HepG2 (cell line): ENCODE measurements around the gene ACAP1. TPM values are rescaled to one million over a fixed set of nuclear protein-coding genes. Genes with fewer than 3 reads are reported as not detected.
A peak's percentile ranks its signal among the peaks of the same experiment; 100 is the strongest.

Experiments used
- ATAC-seq: fragments of 200-7000 bp; cut with Tn5 transposase; 3 replicates; pipeline ENCODE4 v1.9.1; 2020; ENCODE audit warnings: mild to moderate bottlenecking, moderate library complexity
- BruUV-seq: library from RNA; stranded (reverse); fragments of 400-500 nt; replicated peaks from 2 replicates; lab custom pipeline; 2021; lab: Mats Ljungman, UMichigan
- CTCF ChIA-PET: fragments of 300-600 bp; formaldehyde crosslinking; extraction: SDS; loops from one replicate; lab custom pipeline; 2021; ENCODE audit warnings: low total read pairs, inconsistent platforms, low intra/inter-chr PET ratio; lab: Yijun Ruan, JAX
- POLR2A ChIA-PET: fragments of 350-600 bp; sonication (Branson Sonifier 250); formaldehyde crosslinking; loops from one replicate; lab custom pipeline; 2020; ENCODE audit warnings: antibody characterized with exemption, inconsistent platforms; lab: Yijun Ruan, JAX
- DNase-seq: peaks from one replicate; pipeline ENCODE4 v3.0.0-alpha.2; 2015; ENCODE audit warnings: low spot score
- FAIRE-seq: peaks from 3 replicates; lab custom pipeline; 2011; peaks lifted over from hg19 to GRCh38; lab: Jason Lieb, UNC
- H2AFZ ChIP-seq: one replicate; pipeline ENCODE4 v1.6.1; 2011; ENCODE audit warnings: low read length, inconsistent platforms
- H3K27ac ChIP-seq: fragments of 300-600 bp; 3 replicates; pipeline ENCODE4 v1.8.0; 2011; ENCODE audit warnings: mixed run types, mild to moderate bottlenecking, mixed read lengths, low read length, inconsistent platforms; ENCODE audit not compliant: insufficient read depth; ENCODE audit errors: extremely low read length
- H3K27me3 ChIP-seq, 2 experiments: fragments of 200-600 bp in 1 of 2; 2 replicates in 1 of 2; 3 replicates in 1 of 2; pipeline versions ENCODE4 v1.6.0 to v1.8.0; 2011; ENCODE audit warnings: low read length in 2 of 2, mild to moderate bottlenecking in 2 of 2, moderate library complexity in 2 of 2, inconsistent platforms in 1 of 2; ENCODE audit not compliant: insufficient read depth in 2 of 2, control insufficient read depth in 1 of 2
- H3K36me3 ChIP-seq, 2 experiments: fragments of 200-600 bp in 1 of 2; replicated peaks in 1 of 2; 2 replicates in 1 of 2; 3 replicates in 1 of 2; pipeline versions ENCODE4 v1.5.1 to v1.8.0; 2011; ENCODE audit warnings: low read length in 2 of 2, inconsistent platforms in 1 of 2; ENCODE audit not compliant: insufficient read depth in 2 of 2, control insufficient read depth in 1 of 2
- H3K4me1 ChIP-seq: 2 replicates; pipeline ENCODE4 v1.5.1; 2012; ENCODE audit warnings: low read length, inconsistent platforms; ENCODE audit not compliant: insufficient read depth
- H3K4me2 ChIP-seq: 2 replicates; pipeline ENCODE4 v1.6.0; 2011; ENCODE audit warnings: low read depth, low read length, inconsistent platforms
- H3K4me3 ChIP-seq, 3 experiments: fragments of 200-600 bp in 1 of 3; sonication (generic), shearing (Covaris generic) in 1 of 3; replicated peaks in 1 of 3; 2 replicates each; pipeline ENCODE4 v1.5.1; 2011 to 2016; ENCODE audit warnings: low read length in 3 of 3, inconsistent platforms in 2 of 3, low read depth in 2 of 3, mild to moderate bottlenecking in 2 of 3, control low read depth in 1 of 3, mixed read lengths in 1 of 3; ENCODE audit not compliant: insufficient read depth in 1 of 3
- H3K79me2 ChIP-seq: one replicate; pipeline ENCODE4 v1.6.1; 2011; ENCODE audit warnings: low read length, inconsistent platforms; ENCODE audit not compliant: insufficient read depth
- H3K9ac ChIP-seq: 2 replicates; pipeline ENCODE4 v1.6.0; 2011; ENCODE audit warnings: mild to moderate bottlenecking, low read depth, low read length, inconsistent platforms; ENCODE audit not compliant: insufficient read depth
- H3K9me3 ChIP-seq: 2 replicates; pipeline ENCODE4 v1.5.1; 2012; ENCODE audit warnings: mild to moderate bottlenecking, low read length
- H4K20me1 ChIP-seq: 2 replicates; pipeline ENCODE4 v1.6.0; 2011; ENCODE audit warnings: inconsistent platforms, mild to moderate bottlenecking, low read length, moderate library complexity; ENCODE audit not compliant: insufficient read depth
- FOXP1 ChIP-seq, 2 experiments: fragments of 450-650 bp in 1 of 2; IDR thresholded peaks; 2 replicates each; pipeline ENCODE4 v1.6.1; 2017 to 2018; ENCODE audit warnings: antibody characterized with exemption in 1 of 2
- FOXP4 ChIP-seq: sonication (generic); formaldehyde crosslinking; IDR thresholded peaks from 2 replicates; pipeline ENCODE4 v1.4.0; 2020; ENCODE audit warnings: missing genetic modification reagents
- HDAC1 ChIP-seq: sonication (generic); formaldehyde crosslinking; IDR thresholded peaks from 2 replicates; pipeline ENCODE4 v1.5.1; 2020; ENCODE audit warnings: mild to moderate bottlenecking, missing genetic modification reagents
- HOXD1 ChIP-seq: sonication (generic); formaldehyde crosslinking; IDR thresholded peaks from 2 replicates; pipeline ENCODE4 v1.5.0; 2020; ENCODE audit warnings: missing genetic modification reagents
- RNF219 ChIP-seq: sonication (generic); formaldehyde crosslinking; IDR thresholded peaks from 2 replicates; pipeline ENCODE4 v1.5.0; 2020; ENCODE audit warnings: mild to moderate bottlenecking, missing genetic modification reagents
- SAFB2 ChIP-seq: sonication (generic); formaldehyde crosslinking; IDR thresholded peaks from 2 replicates; pipeline ENCODE4 v1.5.1; 2020; ENCODE audit warnings: missing genetic modification reagents, low read depth, mild to moderate bottlenecking, borderline replicate concordance
- TERF1 ChIP-seq: sonication (generic); formaldehyde crosslinking; IDR thresholded peaks from 2 replicates; pipeline ENCODE4 v1.8.0; 2022; ENCODE audit warnings: mild to moderate bottlenecking, missing genetic modification reagents, moderate library complexity
- ZBTB20 ChIP-seq: sonication (generic); formaldehyde crosslinking; IDR thresholded peaks from 2 replicates; pipeline ENCODE4 v1.8.1; 2023; ENCODE audit warnings: missing genetic modification reagents, low read depth, mild to moderate bottlenecking, borderline replicate concordance
- ZNF143 ChIP-seq: sonication (generic); formaldehyde crosslinking; IDR thresholded peaks from 2 replicates; pipeline ENCODE4 v1.4.0; 2020; ENCODE audit warnings: missing genetic modification reagents
- ZNF275 ChIP-seq: sonication (generic); formaldehyde crosslinking; IDR thresholded peaks from 2 replicates; pipeline ENCODE4 v1.8.0; 2022; ENCODE audit warnings: missing genetic modification reagents, mild to moderate bottlenecking, inconsistent platforms, borderline replicate concordance
- ZNF441 ChIP-seq: sonication (generic); formaldehyde crosslinking; IDR thresholded peaks from 2 replicates; pipeline ENCODE4 v1.7.0; 2021; ENCODE audit warnings: missing genetic modification reagents, borderline replicate concordance
- ZNF546 ChIP-seq: sonication (generic); formaldehyde crosslinking; conservative IDR thresholded peaks from 2 replicates; pipeline ENCODE4 v1.8.1; 2023; ENCODE audit warnings: mild to moderate bottlenecking, missing genetic modification reagents
- ZNF674 ChIP-seq: sonication (generic); formaldehyde crosslinking; IDR thresholded peaks from 2 replicates; pipeline ENCODE4 v1.5.0; 2020; ENCODE audit warnings: low read depth, mild to moderate bottlenecking, missing genetic modification reagents
- ZNF724P ChIP-seq: sonication (generic); formaldehyde crosslinking; IDR thresholded peaks from 2 replicates; pipeline ENCODE4 v1.8.0; 2022; ENCODE audit warnings: missing genetic modification reagents, borderline replicate concordance
- ZSCAN22 ChIP-seq: sonication (generic); formaldehyde crosslinking; IDR thresholded peaks from 2 replicates; pipeline ENCODE4 v1.4.0; 2020; ENCODE audit warnings: mild to moderate bottlenecking, missing genetic modification reagents
- WGBS: methylation state at CpG from one replicate; pipeline ENCODE4 v1.1.6; 2017; ENCODE audit warnings: low lambda C conversion rate; 5-methylcytosine and 5-hydroxymethylcytosine counted together
- in situ Hi-C: cut with HindIII; loops from 2 replicates; pipeline ENCODE4 v1.10.0; 2017; ENCODE audit warnings: low pct_unique_long_range_greater_than_20kb; ENCODE audit not compliant: extremely low pct_ligation_motif_present
- intact Hi-C: fragments of 100-400 bp; cut with micrococcal nuclease; formaldehyde crosslinking; loops from one replicate; pipeline ENCODE4 v1.10.0; 2022; ENCODE audit not compliant: unreplicated experiment
- polyA plus RNA-seq, 8 experiments: library from polyadenylated mRNA; depleted of rRNA in 3 of 8; stranded (reverse) in 7 of 8; unstranded in 1 of 8; fragments of >200 nt; fragmentation: Illumina TruSeq in 4 of 8; extraction: Trizol in 4 of 8; gene quantifications; 2 replicates each; pipeline versions ENCODE4 v1.2.1 to v1.2.3, GENCODE V29; 2011 to 2016; ENCODE audit warnings: low read depth in 4 of 8, missing spikeins in 1 of 8, mixed read lengths in 1 of 8; ENCODE audit not compliant: insufficient read depth in 1 of 8
- total RNA-seq, 5 experiments: library from RNA; depleted of rRNA; stranded (reverse); fragments of >200 nt; fragmentation: Illumina TruSeq; extraction: Trizol; gene quantifications; 2 replicates each; pipeline ENCODE4 v1.2.3, GENCODE V29; 2016; ENCODE audit warnings: low read depth in 1 of 5

The ACAP1 gene
- total and polyA plus RNA-seq, 2 of the 13 experiments (the other 11 are each of a cell fraction or from before 2014, with no cell fraction given), result 1.3 to 2.5 TPM

- Histone ChIP-seq H3K9me3 (no peaks in the 10 kb centered on the region), H3K36me3 (no peaks in the 10 kb centered on the region), H3K79me2 (no peaks in the 10 kb centered on the region), H2AFZ (no peak within 1 kb of the TSS), H3K27me3 (peaks cover 0 to 5% of the 10 kb centered on the region in 2 experiments; a peak in 2 of 5 replicates), H3K4me1 (peaks cover 55% of the 10 kb centered on the region), H3K9ac (peak within 1 kb of the TSS; percentile 95), H3K4me2 (peak within 1 kb of the TSS; percentile 90), H3K4me3 (peak within 1 kb of the TSS; percentile 64 to 88 (median 87)), H3K27ac (peak within 1 kb of the TSS; percentile 95), H4K20me1 (peaks cover 13% of the 10 kb centered on the region; the same call in 1 of the 2 replicates)
- BruUV-seq, result no TSS peak
- no peak for FAIRE-seq
- 2% methylated on average over 10 of the region's 91 CpGs for WGBS
- ChIA-PET POLR2A (interaction anchor here (0.7 to 7.0 kb wide), 12 partner anchors 17 to 335 kb away, joined by 3 to 44 read pairs (median 4); partner anchors contain the start of genes CD68, NEURL4, PLSCR3 and POLR2A), CTCF (no interaction called here)
- DNase-seq, result peak; percentile 73
- intact Hi-C loops, result loop anchor here (2.0 to 10.0 kb wide), 3 partner anchors 23 to 305 kb away; partner anchors contain the start of genes NEURL4 and SENP3
- in situ Hi-C loops, result no loop called here
- peak; percentile 76 for ATAC-seq
- TF ChIP-seq HDAC1 (CRISPR knock-in tag) (peak; percentile 76), ZNF441 (peak; percentile 6; the same call in 1 of the 2 replicates), ZNF143 (CRISPR knock-in tag) (peak; percentile 48; the same call in 1 of the 2 replicates), SAFB2 (CRISPR knock-in tag) (0 out of 2 replicates have a peak, but pooled peaks have one; percentile 60), ZNF275 (CRISPR knock-in tag) (peak; percentile 77), ZNF724P (CRISPR knock-in tag) (no peak), FOXP1 (IDR thresholded peaks at IDR 0.05) (no peak), FOXP1 (CRISPR knock-in tag; IDR thresholded peaks at IDR 0.05) (peak; percentile 3; the same call in 1 of the 2 replicates), ZSCAN22 (CRISPR knock-in tag) (no peak), HOXD1 (CRISPR knock-in tag) (0 out of 2 replicates have a peak, but pooled peaks have one; percentile 9), FOXP4 (CRISPR knock-in tag) (peak; percentile 29; the same call in 1 of the 2 replicates), RNF219 (CRISPR knock-in tag) (no peak), ZNF674 (0 out of 2 replicates have a peak, but pooled peaks have one; percentile 70), ZBTB20 (CRISPR knock-in tag) (no peak; the same call in 1 of the 2 replicates), TERF1 (CRISPR knock-in tag) (no peak), ZNF546 (CRISPR knock-in tag) (peak; percentile 49; the same call in 1 of the 2 replicates)
These were observed 15.6 kb downstream of the ACAP1 start, which contains the start of gene KCTD11 for GRCh38 chr17:7351665-7352502. KCTD11 (plus strand) TSS chr17:7352162.
